ENCODE results near the gene TBCD. TPM values are rescaled to one million over a fixed set of nuclear protein-coding genes. Genes with fewer than 3 reads are reported as not detected.
"Not testable (repeated sequence)": the region's sequence is repeated elsewhere in the genome, so short reads cannot be mapped to it uniquely, and the experiment has no call there.

The TBCD gene
- total RNA-seq, 1 donor from 2014 or later: 122 TPM

GRCh38 chr17:82980632-82981031 is 228.8 kb downstream of the TBCD start:
- H3K27me3 Mint-ChIP-seq: no peaks in the 10 kb centered on the region
- H3K4me3 Mint-ChIP-seq: no peak overlapping the region
- H3K4me1 Mint-ChIP-seq: peaks cover 26% of the 10 kb centered on the region
- peaks cover 5% of the 10 kb centered on the region for H3K36me3 Mint-ChIP-seq (ENCODE audit: low read depth)
- intact Hi-C loops (cut with micrococcal nuclease): no loop called here
- no peak overlapping the region for H3K27ac Mint-ChIP-seq
- DNase-seq: peak; percentile 45
- H3K9me3 Mint-ChIP-seq: no peaks in the 10 kb centered on the region

GRCh38 chr17:82981141-82981730 is 229.4 kb downstream of the TBCD start:
- H3K9me3 Mint-ChIP-seq: no peaks in the 10 kb centered on the region
- peak; percentile 51 for DNase-seq
- peaks cover 5% of the 10 kb centered on the region for H3K36me3 Mint-ChIP-seq (ENCODE audit: low read depth)
- peaks cover 32% of the 10 kb centered on the region for H3K4me1 Mint-ChIP-seq
- no peak overlapping the region for H3K4me3 Mint-ChIP-seq
- no peak overlapping the region for H3K27ac Mint-ChIP-seq
- H3K27me3 Mint-ChIP-seq: no peaks in the 10 kb centered on the region
- intact Hi-C loops (cut with micrococcal nuclease): no loop called here

GRCh38 chr17:82983510-82984248 is 231.8 kb downstream of the TBCD start:
- Mint-ChIP-seq H3K27me3 (peaks cover 1% of the 10 kb centered on the region), H3K4me1 (peaks cover 34% of the 10 kb centered on the region), H3K36me3 (ENCODE audit: low read depth) (peaks cover 5% of the 10 kb centered on the region), H3K27ac (no peak overlapping the region), H3K9me3 (no peaks in the 10 kb centered on the region), H3K4me3 (no peak overlapping the region)
- intact Hi-C loops (cut with micrococcal nuclease): no loop called here
- DNase-seq: peak; percentile 54

GRCh38 chr17:82984249-82984617 is 232.4 kb downstream of the TBCD start:
- peaks cover 29% of the 10 kb centered on the region for H3K4me1 Mint-ChIP-seq

GRCh38 chr17:82984751-82985427 is 233.0 kb downstream of the TBCD start:
- peaks cover 8% of the 10 kb centered on the region for H3K36me3 Mint-ChIP-seq (ENCODE audit: low read depth)
- peaks cover 23% of the 10 kb centered on the region for H3K4me1 Mint-ChIP-seq
- H3K4me3 Mint-ChIP-seq: no peak overlapping the region
- peaks cover 1% of the 10 kb centered on the region for H3K27me3 Mint-ChIP-seq
- DNase-seq: peak; percentile 55
- H3K9me3 Mint-ChIP-seq: peaks cover under 1% of the 10 kb centered on the region
- no peak overlapping the region for H3K27ac Mint-ChIP-seq
- intact Hi-C loops (cut with micrococcal nuclease): loop anchor here (5.0 kb wide), 2 partner anchors 62 to 97 kb away; no protein-coding TSS in a partner anchor

More at GRCh38 chr17:82984249-82984617, 232.4 kb downstream of the TBCD start:
- H3K27ac Mint-ChIP-seq; H3K9me3 Mint-ChIP-seq; DNase-seq; H3K4me3 Mint-ChIP-seq; H3K36me3 Mint-ChIP-seq (ENCODE audit: low read depth); intact Hi-C loops (cut with micrococcal nuclease); H3K27me3 Mint-ChIP-seq: not testable (repeated sequence)

GRCh38 chr17:82985428-82985805 is 233.6 kb downstream of the TBCD start:
- Mint-ChIP-seq H3K4me1 (peaks cover 20% of the 10 kb centered on the region), H3K9me3 (peaks cover 3% of the 10 kb centered on the region), H3K36me3 (ENCODE audit: low read depth) (peaks cover 10% of the 10 kb centered on the region), H3K27me3 (peaks cover 1% of the 10 kb centered on the region), H3K4me3 (peak overlapping the region; percentile 81), H3K27ac (no peak overlapping the region)
- DNase-seq: peak; percentile 50
- intact Hi-C loops (cut with micrococcal nuclease): loop anchor here (5.0 kb wide), 2 partner anchors 62 to 97 kb away; no protein-coding TSS in a partner anchor

GRCh38 chr17:82985973-82986372 is 234.1 kb downstream of the TBCD start:
- H3K27ac Mint-ChIP-seq: peak overlapping the region; percentile 78
- H3K36me3 Mint-ChIP-seq (ENCODE audit: low read depth): peaks cover 10% of the 10 kb centered on the region
- peak overlapping the region; percentile 81 for H3K4me3 Mint-ChIP-seq
- peak; percentile 91 for DNase-seq
- H3K4me1 Mint-ChIP-seq: peaks cover 25% of the 10 kb centered on the region
- peaks cover 1% of the 10 kb centered on the region for H3K27me3 Mint-ChIP-seq
- H3K9me3 Mint-ChIP-seq: peaks cover 3% of the 10 kb centered on the region
- intact Hi-C loops (cut with micrococcal nuclease): loop anchor here (5.0 kb wide), 2 partner anchors 61 to 96 kb away; no protein-coding TSS in a partner anchor

GRCh38 chr17:82989051-82989450 is 237.2 kb downstream of the TBCD start:
- H3K9me3 Mint-ChIP-seq, H3K27me3 Mint-ChIP-seq, H3K27ac Mint-ChIP-seq, H3K4me3 Mint-ChIP-seq: not testable (repeated sequence)
- peak; percentile 15 for DNase-seq
- intact Hi-C loops (cut with micrococcal nuclease): loop anchor here (5.0 kb wide), 2 partner anchors 58 to 93 kb away; no protein-coding TSS in a partner anchor
- H3K4me1 Mint-ChIP-seq: peaks cover 28% of the 10 kb centered on the region
- H3K36me3 Mint-ChIP-seq (ENCODE audit: low read depth): peaks cover 14% of the 10 kb centered on the region

- Mint-ChIP-seq H3K9me3 (peaks cover 14% of the 10 kb centered on the region), H3K27me3 (peaks cover 4% of the 10 kb centered on the region), H3K4me1 (peaks cover 28% of the 10 kb centered on the region), H3K4me3 (no peak overlapping the region), H3K36me3 (ENCODE audit: low read depth) (peaks cover 19% of the 10 kb centered on the region), H3K27ac (no peak overlapping the region)
- DNase-seq: peak; percentile 48
- intact Hi-C loops (cut with micrococcal nuclease): loop anchor here (5.0 kb wide), 2 partner anchors 57 to 92 kb away; no protein-coding TSS in a partner anchor
These were observed 238.0 kb downstream of the TBCD start for GRCh38 chr17:82989881-82990280.

- Mint-ChIP-seq H3K36me3 (ENCODE audit: low read depth) (peaks cover 29% of the 10 kb centered on the region), H3K4me1 (peaks cover 8% of the 10 kb centered on the region), H3K27me3 (peaks cover 3% of the 10 kb centered on the region), H3K9me3 (peaks cover 26% of the 10 kb centered on the region), H3K27ac (no peak overlapping the region), H3K4me3 (no peak overlapping the region)
- intact Hi-C loops (cut with micrococcal nuclease): no loop called here
- no peak for DNase-seq
These were observed 241.1 kb downstream of the TBCD start for GRCh38 chr17:82993005-82993404.

Other genes starting within 250 kb of the TBCD start
- 92.6 and 97.4 TPM in 2 replicates for gene FOXK2, start 232.3 kb upstream of the TBCD start, total RNA-seq
- gene WDR45B, start 103.6 kb upstream of the TBCD start, total RNA-seq: 62.8 and 66.8 TPM in 2 replicates
- gene RAB40B, start 53.4 kb upstream of the TBCD start, total RNA-seq: 4.9 and 5.4 TPM in 2 replicates
- gene FN3KRP, start 35.4 kb upstream of the TBCD start, total RNA-seq: 38.7 and 43.4 TPM in 2 replicates
- gene FN3K, start 16.4 kb upstream of the TBCD start, total RNA-seq: 2.9 and 3.7 TPM in 2 replicates
- gene ZNF750, start 88.0 kb downstream of the TBCD start, total RNA-seq: not detected in 2 replicates